Mesenchymal stem cell (in vitro differentiated cells and primary cell): ENCODE results near the gene MAN1B1.

Experiments
- DNase-seq: peaks from one replicate; pipeline ENCODE4 v3.0.0-alpha.2; 2013
- H2AFZ ChIP-seq: one replicate; pipeline ENCODE4 v1.6.1; 2013; ENCODE audit warnings: low read depth, mild to moderate bottlenecking, control low read depth, inconsistent platforms, low read length, moderate library complexity
- H2AK5ac ChIP-seq: 2 replicates; pipeline ENCODE4 v1.6.1; 2013; ENCODE audit warnings: low read length, moderate library complexity, mild to moderate bottlenecking, inconsistent platforms; ENCODE audit not compliant: severe bottlenecking
- H2BK120ac ChIP-seq: one replicate; pipeline ENCODE4 v1.6.1; 2013; ENCODE audit warnings: low read depth, mild to moderate bottlenecking, inconsistent platforms, low read length, moderate library complexity
- H2BK12ac ChIP-seq, 2 experiments: one replicate each; pipeline ENCODE4 v1.6.1; 2013; ENCODE audit warnings: inconsistent platforms in 2 of 2, low read length in 2 of 2, mild to moderate bottlenecking in 2 of 2, moderate library complexity in 2 of 2, control low read depth in 1 of 2
- H2BK15ac ChIP-seq: one replicate; pipeline ENCODE4 v1.6.1; 2013; ENCODE audit warnings: mild to moderate bottlenecking, low read depth, inconsistent platforms; ENCODE audit not compliant: poor library complexity, severe bottlenecking
- H2BK5ac ChIP-seq: 2 replicates; pipeline ENCODE4 v1.6.1; 2013; ENCODE audit warnings: low read depth, mild to moderate bottlenecking, low read length, control low read depth, inconsistent platforms; ENCODE audit not compliant: poor library complexity, severe bottlenecking
- H3K14ac ChIP-seq, 2 experiments: one replicate each; pipeline ENCODE4 v1.6.1; 2013; ENCODE audit warnings: inconsistent platforms in 2 of 2, low read length in 2 of 2, control low read depth in 1 of 2, mild to moderate bottlenecking in 1 of 2, moderate library complexity in 1 of 2
- H3K18ac ChIP-seq, 2 experiments: one replicate each; pipeline ENCODE4 v1.6.1; 2013; ENCODE audit warnings: inconsistent platforms in 2 of 2, low read length in 2 of 2, control low read depth in 1 of 2, low read depth in 1 of 2, mild to moderate bottlenecking in 1 of 2
- H3K23ac ChIP-seq, 2 experiments: one replicate each; pipeline ENCODE4 v1.6.1; 2013; ENCODE audit warnings: inconsistent platforms in 2 of 2, low read length in 2 of 2, mild to moderate bottlenecking in 2 of 2, moderate library complexity in 2 of 2, control low read depth in 1 of 2
- H3K27ac ChIP-seq: 2 replicates; pipeline ENCODE4 v1.5.1; 2013; ENCODE audit warnings: mild to moderate bottlenecking, moderate library complexity, low read length, control low read depth, inconsistent platforms; ENCODE audit not compliant: poor library complexity, severe bottlenecking
- H3K27me3 ChIP-seq, 2 experiments: 2 replicates each; pipeline versions ENCODE4 v1.6.1 to v1.7.0; 2013; ENCODE audit warnings: low read length in 2 of 2, mild to moderate bottlenecking in 2 of 2, moderate library complexity in 2 of 2, control low read depth in 1 of 2, inconsistent platforms in 1 of 2; ENCODE audit not compliant: control insufficient read depth in 1 of 2, insufficient read depth in 1 of 2
- H3K36me3 ChIP-seq, 2 experiments: 2 replicates each; pipeline versions ENCODE4 v1.6.1 to v1.7.0; 2013; ENCODE audit warnings: low read length in 2 of 2, control low read depth in 1 of 2, inconsistent platforms in 1 of 2, low read depth in 1 of 2, mild to moderate bottlenecking in 1 of 2; ENCODE audit not compliant: insufficient read depth in 2 of 2, control insufficient read depth in 1 of 2
- H3K4ac ChIP-seq, 2 experiments: one replicate each; pipeline ENCODE4 v1.6.1; 2013; ENCODE audit warnings: inconsistent platforms in 2 of 2, low read length in 2 of 2, mild to moderate bottlenecking in 2 of 2, moderate library complexity in 2 of 2, control low read depth in 1 of 2, low read depth in 1 of 2
- H3K4me1 ChIP-seq: 2 replicates; pipeline ENCODE4 v1.6.1; 2013; ENCODE audit warnings: low read depth, low read length, control low read depth; ENCODE audit not compliant: control insufficient read depth, insufficient read depth
- H3K4me2 ChIP-seq: 2 replicates; pipeline ENCODE4 v1.6.1; 2013; ENCODE audit warnings: low read length, mild to moderate bottlenecking, inconsistent platforms; ENCODE audit not compliant: poor library complexity, severe bottlenecking
- H3K4me3 ChIP-seq, 2 experiments: 2 replicates each; pipeline versions ENCODE4 v1.5.1 to v1.7.0; 2013; ENCODE audit warnings: low read length in 2 of 2, mild to moderate bottlenecking in 2 of 2, control low read depth in 1 of 2, low read depth in 1 of 2; ENCODE audit not compliant: insufficient read depth in 1 of 2
- H3K79me1 ChIP-seq: replicated peaks from 2 replicates; pipeline ENCODE4 v1.6.1; 2013; ENCODE audit warnings: mild to moderate bottlenecking, control low read depth, low read length, inconsistent platforms; ENCODE audit not compliant: poor library complexity, severe bottlenecking
- H3K9ac ChIP-seq: 2 replicates; pipeline ENCODE4 v1.7.0; 2013; ENCODE audit warnings: mild to moderate bottlenecking, low read length, moderate library complexity
- H3K9me3 ChIP-seq: 2 replicates; pipeline ENCODE4 v1.7.0; 2013; ENCODE audit warnings: mild to moderate bottlenecking, low read length; ENCODE audit not compliant: control insufficient read depth
- H4K8ac ChIP-seq: one replicate; pipeline ENCODE4 v1.6.1; 2013; ENCODE audit warnings: inconsistent platforms, mild to moderate bottlenecking, low read length, moderate library complexity
- H4K91ac ChIP-seq: one replicate; pipeline ENCODE4 v1.6.1; 2013; ENCODE audit warnings: mild to moderate bottlenecking, low read length, inconsistent platforms
- WGBS: methylation state at CpG from one replicate; pipeline ENCODE4 v1.1.7; 2013; ENCODE audit warnings: mixed read lengths; 5-methylcytosine and 5-hydroxymethylcytosine counted together

MAN1B1 gene

GRCh38 chr9:137056739-137057415, 29.9 kb upstream of the MAN1B1 start:
- no peak for DNase-seq
- Histone ChIP-seq H3K4me2 (no peak overlapping the region), H3K23ac (no peak overlapping the region), H2BK5ac (no peak overlapping the region), H4K91ac (no peak overlapping the region), H2BK15ac (no peak overlapping the region), H2AFZ (no peak overlapping the region), H2BK12ac (no peak overlapping the region), H3K27ac (no peak overlapping the region), H3K18ac (no peak overlapping the region), H3K36me3 (no peaks in the 10 kb centered on the region), H3K4ac (no peak overlapping the region), H3K79me1 (no peaks in the 10 kb centered on the region), H3K27me3 (peaks cover 40 to 57% of the 10 kb centered on the region in 2 experiments), H3K9me3 (no peaks in the 10 kb centered on the region), H3K4me3 (no peak overlapping the region), H3K14ac (no peak overlapping the region), H2AK5ac (no peak overlapping the region), H3K4me1 (peaks cover 16% of the 10 kb centered on the region), H4K8ac (no peak overlapping the region), H3K9ac (no peak overlapping the region), H2BK120ac (no peak overlapping the region)
- WGBS, result 85% methylated on average over 15 of the region's 17 CpGs

- peaks cover 16% of the 10 kb centered on the region for H3K4me1 ChIP-seq
- H2BK15ac ChIP-seq, result no peak overlapping the region
- WGBS, result 80% methylated on average over 14 of the region's 16 CpGs
- H2AK5ac ChIP-seq, result no peak overlapping the region
- H2BK12ac ChIP-seq, result no peak overlapping the region
- H3K9ac ChIP-seq, result no peak overlapping the region
- no peak overlapping the region for H2AFZ ChIP-seq
- H3K14ac ChIP-seq, result no peak overlapping the region
- no peak overlapping the region for H2BK5ac ChIP-seq
- no peak overlapping the region for H3K27ac ChIP-seq
- H2BK120ac ChIP-seq, result no peak overlapping the region
- peaks cover 33 to 54% of the 10 kb centered on the region in 2 experiments for H3K27me3 ChIP-seq
- H4K8ac ChIP-seq, result no peak overlapping the region
- no peak for DNase-seq
- H3K18ac ChIP-seq, result no peak overlapping the region
- H3K4ac ChIP-seq, result no peak overlapping the region
- H3K36me3 ChIP-seq, result no peaks in the 10 kb centered on the region
- no peaks in the 10 kb centered on the region for H3K79me1 ChIP-seq
- no peak overlapping the region for H3K4me3 ChIP-seq
- no peaks in the 10 kb centered on the region for H3K9me3 ChIP-seq
- H3K4me2 ChIP-seq, result no peak overlapping the region
- no peak overlapping the region for H4K91ac ChIP-seq
- H3K23ac ChIP-seq, result no peak overlapping the region
Observed at GRCh38 chr9:137057545-137057944, 29.2 kb upstream of the MAN1B1 start.

GRCh38 chr9:137058521-137059234, 28.1 kb upstream of the MAN1B1 start:
- Histone ChIP-seq H3K36me3 (no peaks in the 10 kb centered on the region), H2BK120ac (no peak overlapping the region), H2BK12ac (no peak overlapping the region), H2AFZ (no peak overlapping the region), H2BK5ac (no peak overlapping the region), H3K4me1 (peaks cover 12% of the 10 kb centered on the region), H3K23ac (no peak overlapping the region), H4K91ac (no peak overlapping the region), H4K8ac (no peak overlapping the region), H2AK5ac (no peak overlapping the region), H3K9ac (no peak overlapping the region), H2BK15ac (no peak overlapping the region), H3K4ac (no peak overlapping the region), H3K18ac (no peak overlapping the region), H3K27ac (no peak overlapping the region), H3K14ac (no peak overlapping the region), H3K9me3 (no peaks in the 10 kb centered on the region), H3K79me1 (no peaks in the 10 kb centered on the region), H3K4me2 (no peak overlapping the region), H3K4me3 (no peak overlapping the region), H3K27me3 (peaks cover 25 to 44% of the 10 kb centered on the region in 2 experiments)
- 86% methylated on average over 9 of the region's 9 CpGs for WGBS
- no peak for DNase-seq

GRCh38 chr9:137062384-137062783, 24.4 kb upstream of the MAN1B1 start:
- H3K36me3 ChIP-seq, result peaks cover 0 to 6% of the 10 kb centered on the region in 2 experiments
- H2BK12ac ChIP-seq, result no peak overlapping the region
- no peaks in the 10 kb centered on the region for H3K9me3 ChIP-seq
- no peaks in the 10 kb centered on the region for H3K79me1 ChIP-seq
- no peak overlapping the region for H3K23ac ChIP-seq
- H3K9ac ChIP-seq, result no peak overlapping the region
- H4K8ac ChIP-seq, result no peak overlapping the region
- no peak overlapping the region for H2AK5ac ChIP-seq
- no peak overlapping the region for H3K27ac ChIP-seq
- WGBS, result 93% methylated on average over 15 of the region's 15 CpGs
- no peak overlapping the region for H3K18ac ChIP-seq
- H4K91ac ChIP-seq, result no peak overlapping the region
- no peak overlapping the region for H3K4ac ChIP-seq
- DNase-seq, result no peak
- H2BK120ac ChIP-seq, result no peak overlapping the region
- no peak overlapping the region for H3K14ac ChIP-seq
- no peak overlapping the region for H2BK15ac ChIP-seq
- H3K4me2 ChIP-seq, result no peak overlapping the region
- H3K27me3 ChIP-seq, result peaks cover 0 to 16% of the 10 kb centered on the region in 2 experiments
- no peak overlapping the region for H2AFZ ChIP-seq
- H3K4me3 ChIP-seq, result no peak overlapping the region
- H2BK5ac ChIP-seq, result no peak overlapping the region
- H3K4me1 ChIP-seq, result peaks cover 4% of the 10 kb centered on the region
